Measurements from ENCODE around the gene ATG12. TPM values are rescaled to one million over a fixed set of nuclear protein-coding genes. Genes with fewer than 3 reads are reported as not detected.

Gene ATG12
- 72.7 TPM for total RNA-seq

GRCh38 chr5:115841382-115842088, at the start of gene ATG12, which contains the start of gene AP3S1:
Gene ATG12 (minus strand): TSS chr5:115841565. CDS start chr5:115841552, 13 bp downstream.
Gene AP3S1 (plus strand): TSS chr5:115841935. CDS start chr5:115842038, 103 bp downstream.

DNA sequence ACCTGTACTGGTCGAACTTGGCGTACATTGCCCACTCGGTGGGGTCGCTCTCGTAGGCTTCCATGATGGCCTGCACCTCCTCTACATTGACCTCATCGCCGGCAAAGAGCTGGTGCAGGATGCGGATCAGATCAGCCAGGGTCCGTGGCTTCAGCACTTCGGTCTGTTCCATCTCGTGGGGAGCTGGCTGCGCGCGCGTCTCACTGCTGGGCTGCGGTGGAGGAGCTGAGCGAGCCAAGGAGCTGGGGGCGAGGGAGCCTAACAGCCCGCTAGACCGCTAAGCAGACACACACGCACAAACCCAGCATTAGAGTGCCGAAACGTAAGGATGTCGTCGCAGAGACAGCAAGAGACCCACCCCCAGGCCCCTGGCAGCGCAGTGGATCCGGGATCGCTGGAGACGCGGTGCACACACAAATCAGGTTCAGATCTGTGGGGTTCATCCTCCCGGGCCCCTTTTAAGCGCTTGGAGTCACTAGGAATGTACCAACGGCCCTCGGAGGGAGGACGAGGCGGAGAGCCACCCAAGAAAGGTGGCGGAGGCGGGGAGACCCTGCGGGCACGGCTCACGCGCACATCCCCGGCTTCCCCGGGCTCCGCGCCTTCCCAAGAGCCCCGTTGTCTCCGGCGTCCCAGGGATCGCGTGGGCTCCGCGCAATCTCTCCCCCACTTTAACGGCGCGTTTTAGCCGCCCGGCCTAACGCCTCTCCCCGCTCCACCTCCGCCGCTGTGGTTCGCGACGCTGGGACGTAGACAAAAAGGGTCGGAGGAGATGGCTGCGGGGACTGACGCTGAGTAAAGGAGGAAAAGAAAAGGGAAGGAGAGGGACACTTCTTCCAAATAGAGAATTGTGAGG, 24.9 kb downstream of the ATG12 start, which contains the start of gene CDO1:
Gene CDO1 (minus strand): TSS at position 434 of the 856 bp plus-strand sequence. CDS start 262 bp downstream, at position 172.

Other genes with a start within 250 kb of the ATG12 start
- 2.8 TPM for gene TICAM2, start 239.1 kb downstream of the ATG12 start, total RNA-seq
- 125 TPM for gene TMED7, start 215.5 kb downstream of the ATG12 start, total RNA-seq
- 125 TPM for gene CDO1, start 24.9 kb downstream of the ATG12 start, total RNA-seq
- 152 TPM for gene AP3S1, start 370 bp upstream of the ATG12 start, total RNA-seq
- 1.8 TPM for gene LVRN, start 120.9 kb upstream of the ATG12 start, total RNA-seq
- not detected for gene ARL14EPL, start 190.9 kb upstream of the ATG12 start, total RNA-seq
- 31.6 TPM for gene COMMD10, start 243.5 kb upstream of the ATG12 start, total RNA-seq

Measured in diencephalon (tissue), 1 donor.